KMS-11 (cell line): Measurements from ENCODE around the gene SAA4.
"Not testable (repeated sequence)": the region's sequence is repeated elsewhere in the genome, so short reads cannot be mapped to it uniquely, and the experiment has no call there.

Experiments
- H2AFZ ChIP-seq: fragments of 200-600 bp; sonication (generic); 2 replicates; pipeline ENCODE4 v1.6.1; 2016; ENCODE audit warnings: antibody characterized with exemption, mixed run types, low read depth
- H3K27ac ChIP-seq: fragments of 200-600 bp; sonication (generic); 2 replicates; pipeline ENCODE4 v1.6.1; 2016; ENCODE audit warnings: mild to moderate bottlenecking, mixed run types
- H3K27me3 ChIP-seq: fragments of 200-600 bp; sonication (generic); 2 replicates; pipeline ENCODE4 v1.6.1; 2017; ENCODE audit warnings: mild to moderate bottlenecking, low read depth, mixed run types, moderate library complexity; ENCODE audit not compliant: insufficient read depth
- H3K36me3 ChIP-seq: fragments of 200-600 bp; sonication (generic); 2 replicates; pipeline ENCODE4 v1.6.1; 2017; ENCODE audit warnings: mild to moderate bottlenecking, mixed run types; ENCODE audit not compliant: insufficient read depth
- H3K4me1 ChIP-seq: fragments of 200-600 bp; sonication (generic); 2 replicates; pipeline ENCODE4 v1.6.1; 2016; ENCODE audit warnings: mild to moderate bottlenecking, low read depth, mixed run types; ENCODE audit not compliant: poor library complexity, severe bottlenecking
- H3K4me2 ChIP-seq: fragments of 200-600 bp; sonication (generic); 2 replicates; pipeline ENCODE4 v1.7.0; 2016; ENCODE audit warnings: mild to moderate bottlenecking, mixed run types
- H3K4me3 ChIP-seq: fragments of 200-600 bp; sonication (generic); IDR thresholded peaks from 2 replicates; pipeline ENCODE4 v1.6.1; 2017; ENCODE audit warnings: low read depth, low read length, mixed read lengths; ENCODE audit not compliant: insufficient read depth
- H3K79me2 ChIP-seq: fragments of 200-600 bp; sonication (generic); 2 replicates; pipeline ENCODE4 v1.6.1; 2016; ENCODE audit warnings: low read depth, mixed run types; ENCODE audit not compliant: insufficient read depth
- H3K9ac ChIP-seq: fragments of 200-600 bp; sonication (generic); 2 replicates; pipeline ENCODE4 v1.6.1; 2016; ENCODE audit warnings: mild to moderate bottlenecking, mixed run types
- H4K20me1 ChIP-seq: fragments of 200-600 bp; sonication (generic); 2 replicates; pipeline ENCODE4 v1.6.1; 2016; ENCODE audit warnings: mild to moderate bottlenecking, mixed run types; ENCODE audit not compliant: insufficient read depth
- TF ChIP-seq, protein P1 (sequence below): fragments of 200-600 bp; sonication (generic); conservative IDR thresholded peaks from 2 replicates; pipeline ENCODE4 v1.6.1; 2017; ENCODE audit warnings: low read depth, mild to moderate bottlenecking, antibody characterized with exemption, low read length, moderate library complexity, mixed read lengths

Gene SAA4

GRCh38 chr11:18203723-18204122 lies 32.9 kb downstream of the SAA4 start:
- H3K4me3 ChIP-seq: no peak overlapping the region

DNA sequence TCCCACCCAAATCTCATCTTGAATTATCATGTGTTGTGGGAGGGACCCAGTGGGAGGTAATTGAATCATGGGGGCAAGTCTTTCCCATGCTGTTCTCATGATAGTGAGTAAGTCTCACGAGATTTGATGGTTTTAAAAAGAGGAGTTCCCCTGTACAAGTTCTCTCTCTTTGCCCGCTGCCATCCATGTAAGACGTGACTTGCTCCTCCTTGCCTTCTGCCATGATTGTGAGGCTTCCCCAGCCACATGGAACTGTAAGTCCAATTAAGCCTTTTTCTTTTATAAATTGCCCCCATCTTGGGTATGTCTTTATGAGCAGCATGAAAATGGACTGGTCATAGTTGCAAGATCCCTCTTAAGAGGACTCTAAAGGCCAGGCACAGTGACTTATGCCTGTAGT lies 38.9 kb downstream of the SAA4 start:
- H4K20me1 ChIP-seq, H3K27ac ChIP-seq, H3K4me3 ChIP-seq, H3K27me3 ChIP-seq, H3K9ac ChIP-seq, H3K4me1 ChIP-seq, H3K79me2 ChIP-seq, H3K36me3 ChIP-seq, H3K4me2 ChIP-seq, H2AFZ ChIP-seq: not testable (repeated sequence)

More at GRCh38 chr11:18203723-18204122, 32.9 kb downstream of the SAA4 start:
- Histone ChIP-seq H3K4me2 (no peak overlapping the region), H3K27ac (no peak overlapping the region), H2AFZ (no peak overlapping the region), H3K4me1 (no peaks in the 10 kb centered on the region), H3K27me3 (no peaks in the 10 kb centered on the region), H4K20me1 (no peaks in the 10 kb centered on the region), H3K79me2 (no peaks in the 10 kb centered on the region), H3K36me3 (no peaks in the 10 kb centered on the region), H3K9ac (no peak overlapping the region)
- TF ChIP-seq, protein P1, sequence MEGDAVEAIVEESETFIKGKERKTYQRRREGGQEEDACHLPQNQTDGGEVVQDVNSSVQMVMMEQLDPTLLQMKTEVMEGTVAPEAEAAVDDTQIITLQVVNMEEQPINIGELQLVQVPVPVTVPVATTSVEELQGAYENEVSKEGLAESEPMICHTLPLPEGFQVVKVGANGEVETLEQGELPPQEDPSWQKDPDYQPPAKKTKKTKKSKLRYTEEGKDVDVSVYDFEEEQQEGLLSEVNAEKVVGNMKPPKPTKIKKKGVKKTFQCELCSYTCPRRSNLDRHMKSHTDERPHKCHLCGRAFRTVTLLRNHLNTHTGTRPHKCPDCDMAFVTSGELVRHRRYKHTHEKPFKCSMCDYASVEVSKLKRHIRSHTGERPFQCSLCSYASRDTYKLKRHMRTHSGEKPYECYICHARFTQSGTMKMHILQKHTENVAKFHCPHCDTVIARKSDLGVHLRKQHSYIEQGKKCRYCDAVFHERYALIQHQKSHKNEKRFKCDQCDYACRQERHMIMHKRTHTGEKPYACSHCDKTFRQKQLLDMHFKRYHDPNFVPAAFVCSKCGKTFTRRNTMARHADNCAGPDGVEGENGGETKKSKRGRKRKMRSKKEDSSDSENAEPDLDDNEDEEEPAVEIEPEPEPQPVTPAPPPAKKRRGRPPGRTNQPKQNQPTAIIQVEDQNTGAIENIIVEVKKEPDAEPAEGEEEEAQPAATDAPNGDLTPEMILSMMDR: 0 out of 2 replicates have a peak, but pooled peaks have one; percentile 11

- TF ChIP-seq, protein P1: no peak
Observed at GRCh38 chr11:18196532-18196931, 40.1 kb downstream of the SAA4 start.

GRCh38 chr11:18193010-18193409 lies 43.6 kb downstream of the SAA4 start:
- Histone ChIP-seq H3K27me3 (no peaks in the 10 kb centered on the region), H3K4me3 (no peak overlapping the region), H3K79me2 (no peaks in the 10 kb centered on the region), H2AFZ (no peak overlapping the region), H3K4me1 (no peaks in the 10 kb centered on the region), H3K9ac (no peak overlapping the region), H3K4me2 (no peak overlapping the region), H3K36me3 (no peaks in the 10 kb centered on the region), H4K20me1 (no peaks in the 10 kb centered on the region), H3K27ac (no peak overlapping the region)
- TF ChIP-seq, protein P1: no peak

More at GRCh38 chr11:18196532-18196931, 40.1 kb downstream of the SAA4 start:
- H3K4me2 ChIP-seq: no peak overlapping the region
- H3K27ac ChIP-seq: no peak overlapping the region
- H3K79me2 ChIP-seq: no peaks in the 10 kb centered on the region
- H3K9ac ChIP-seq: no peak overlapping the region
- H3K4me1 ChIP-seq: no peaks in the 10 kb centered on the region
- H2AFZ ChIP-seq: no peak overlapping the region
- no peak overlapping the region for H3K4me3 ChIP-seq
- no peaks in the 10 kb centered on the region for H4K20me1 ChIP-seq
- no peaks in the 10 kb centered on the region for H3K36me3 ChIP-seq
- H3K27me3 ChIP-seq: no peaks in the 10 kb centered on the region

- no peak overlapping the region for H3K9ac ChIP-seq
- TF ChIP-seq, protein P1: no peak
- no peaks in the 10 kb centered on the region for H3K27me3 ChIP-seq
- no peaks in the 10 kb centered on the region for H4K20me1 ChIP-seq
- no peaks in the 10 kb centered on the region for H3K36me3 ChIP-seq
- H2AFZ ChIP-seq: no peak overlapping the region
- H3K79me2 ChIP-seq: no peaks in the 10 kb centered on the region
- no peak overlapping the region for H3K4me3 ChIP-seq
- H3K27ac ChIP-seq: no peak overlapping the region
- H3K4me1 ChIP-seq: no peaks in the 10 kb centered on the region
- no peak overlapping the region for H3K4me2 ChIP-seq
Observed at GRCh38 chr11:18191376-18191775, 45.2 kb downstream of the SAA4 start.

DNA sequence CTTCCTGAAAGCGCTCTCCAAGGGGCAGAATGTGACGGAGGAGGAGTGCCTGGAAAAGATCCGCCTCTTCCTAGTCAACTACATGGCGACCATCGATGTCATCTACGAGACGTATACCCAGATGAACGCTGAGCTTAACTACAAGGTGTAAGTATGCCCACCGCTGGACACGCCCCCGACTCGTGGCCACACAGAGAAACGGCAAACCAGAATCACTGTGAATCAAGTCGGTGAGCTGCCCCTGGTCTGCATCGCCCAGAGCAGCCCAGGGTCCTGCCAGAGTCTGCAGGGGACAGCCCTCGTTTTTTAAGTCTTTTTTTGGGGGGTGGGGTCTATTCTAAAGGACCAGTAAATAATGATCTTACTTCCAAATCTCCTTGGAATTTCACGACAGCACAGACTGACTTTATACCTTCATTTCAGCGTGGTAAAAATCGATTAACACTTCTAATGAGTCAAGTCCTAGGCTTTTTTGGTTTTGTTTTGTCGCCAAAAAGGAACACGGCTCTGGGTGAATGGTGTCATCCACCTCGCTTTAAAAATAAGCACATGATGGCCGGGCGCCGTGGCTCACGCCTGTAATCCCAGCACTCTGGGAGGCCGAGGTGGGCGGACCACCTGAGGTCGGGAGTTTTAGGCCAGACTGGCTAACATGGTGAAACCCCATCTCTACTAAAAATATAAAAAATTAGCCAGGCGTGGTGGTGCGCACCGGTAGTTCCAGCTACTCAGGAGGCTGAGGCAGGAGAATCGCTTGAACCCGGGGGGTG lies 46.9 kb downstream of the SAA4 start:
- H3K4me2 ChIP-seq, H3K27ac ChIP-seq, H4K20me1 ChIP-seq: not testable (repeated sequence)

More for the DNA sequence above, 46.9 kb downstream of the SAA4 start:
- H2AFZ ChIP-seq, H3K4me3 ChIP-seq, H3K79me2 ChIP-seq, H3K9ac ChIP-seq, H3K27me3 ChIP-seq, H3K36me3 ChIP-seq, H3K4me1 ChIP-seq: not testable (repeated sequence)
